Breast epithelium (tissue), 4 donors: ENCODE measurements around the gene IFIT1B. TPM values are rescaled to one million over a fixed set of nuclear protein-coding genes. Genes with fewer than 3 reads are reported as not detected.
A peak's percentile ranks its signal among the peaks of the same experiment; 100 is the strongest.
"Not testable (repeated sequence)": the region's sequence is repeated elsewhere in the genome, so short reads cannot be mapped to it uniquely, and the experiment has no call there.

Experiments
- DNase-seq, 2 donors: peaks; one replicate each; pipeline ENCODE4 v3.0.0-alpha.2; 2019; ENCODE audit warnings: low spot score in 2 of 2
- H3K27ac ChIP-seq, 2 donors: fragments of 200-600 bp; sonication (generic) in 1 of 2; one replicate each; pipeline ENCODE4 v1.5.1; 2016 to 2019; ENCODE audit warnings: mild to moderate bottlenecking in 1 of 2
- H3K27me3 ChIP-seq, 2 donors: fragments of 200-600 bp; sonication (generic) in 1 of 2; one replicate each; pipeline versions ENCODE4 v1.5.1 to v1.6.0; 2017 to 2019; ENCODE audit warnings: control low read depth in 1 of 2, mild to moderate bottlenecking in 1 of 2
- H3K36me3 ChIP-seq: fragments of 200-600 bp; one replicate; pipeline ENCODE4 v1.5.1; 2019
- H3K4me1 ChIP-seq, 2 donors: fragments of 200-600 bp; sonication (generic); one replicate each; pipeline ENCODE4 v1.5.1; 2016 to 2019; ENCODE audit warnings: control low read depth in 1 of 2
- H3K4me3 ChIP-seq, 3 donors: fragments of 200-600 bp; sonication (generic); 1 replicate in 2 of 3; 2 replicates in 1 of 3; pipeline ENCODE4 v1.5.1; 2016 to 2019; ENCODE audit warnings: mild to moderate bottlenecking in 3 of 3, moderate library complexity in 2 of 3
- H3K9me3 ChIP-seq, 2 donors: fragments of 200-600 bp; sonication (generic) in 1 of 2; one replicate each; pipeline ENCODE4 v1.5.1; 2016 to 2019; ENCODE audit warnings: control low read depth in 1 of 2
- CTCF ChIP-seq, 3 donors: fragments of 450-650 bp; IDR thresholded peaks; one replicate each; pipeline ENCODE4 v1.5.1; 2016 to 2017; ENCODE audit warnings: antibody characterized with exemption in 3 of 3, mild to moderate bottlenecking in 3 of 3, moderate library complexity in 3 of 3
- POLR2A ChIP-seq: fragments of 450-650 bp; IDR thresholded peaks from one replicate; pipeline ENCODE4 v1.6.1; 2016; ENCODE audit warnings: antibody characterized with exemption, mild to moderate bottlenecking, moderate library complexity
- POLR2AphosphoS5 ChIP-seq, 3 donors: sonication (generic); formaldehyde crosslinking; IDR thresholded peaks; one replicate each; pipeline ENCODE4 v1.6.1; 2017; ENCODE audit warnings: antibody characterized with exemption in 3 of 3
- intact Hi-C: fragments of 100-400 bp; cut with DNase I; formaldehyde crosslinking; loops from one replicate; pipeline ENCODE4 v1.15.1; 2023; ENCODE audit warnings: low total_unique reads
- total RNA-seq, 3 donors: library from RNA; depleted of rRNA; stranded (reverse); fragments of >200 nt; gene quantifications; one replicate each; pipeline ENCODE4 v1.1.0, GENCODE V29; 2016

IFIT1B gene
- total RNA-seq, 3 donors from 2014 or later, result not detected

- intact Hi-C loops, result no loop called here
- H3K4me1 ChIP-seq, result no peaks in the 10 kb centered on the region
- DNase-seq, result no peak
- no peaks in the 10 kb centered on the region for H3K27me3 ChIP-seq
- H3K9me3 ChIP-seq, result no peaks in the 10 kb centered on the region
- H3K27ac ChIP-seq, result no peak overlapping the region
- H3K4me3 ChIP-seq, result no peak overlapping the region
- H3K36me3 ChIP-seq, result no peaks in the 10 kb centered on the region
- TF ChIP-seq POLR2AphosphoS5 (IDR thresholded peaks at IDR 0.05) (no peak), POLR2A (no peak), CTCF (IDR thresholded peaks at IDR 0.05) (no peak)
Observed at GRCh38 chr10:89398003-89398749, 20.3 kb downstream of the IFIT1B start.

GRCh38 chr10:89399956-89400355 lies 22.1 kb downstream of the IFIT1B start:
- no peak for DNase-seq
- no peaks in the 10 kb centered on the region for H3K4me1 ChIP-seq
- no peak overlapping the region for H3K4me3 ChIP-seq
- no peaks in the 10 kb centered on the region for H3K9me3 ChIP-seq
- TF ChIP-seq POLR2AphosphoS5 (IDR thresholded peaks at IDR 0.05) (no peak), CTCF (IDR thresholded peaks at IDR 0.05) (no peak), POLR2A (no peak)
- no peak overlapping the region for H3K27ac ChIP-seq
- no peaks in the 10 kb centered on the region for H3K27me3 ChIP-seq
- no peaks in the 10 kb centered on the region for H3K36me3 ChIP-seq
- intact Hi-C loops, result no loop called here

GRCh38 chr10:89403043-89403442 lies 25.2 kb downstream of the IFIT1B start:
- H3K27me3 ChIP-seq, result no peaks in the 10 kb centered on the region
- no peak overlapping the region for H3K27ac ChIP-seq
- H3K9me3 ChIP-seq, result no peaks in the 10 kb centered on the region
- TF ChIP-seq POLR2AphosphoS5 (IDR thresholded peaks at IDR 0.05) (no peak), POLR2A (no peak), CTCF (IDR thresholded peaks at IDR 0.05) (no peak)
- no peaks in the 10 kb centered on the region for H3K36me3 ChIP-seq
- DNase-seq, result no peak
- no peak overlapping the region for H3K4me3 ChIP-seq
- no peaks in the 10 kb centered on the region for H3K4me1 ChIP-seq
- intact Hi-C loops, result no loop called here

GRCh38 chr10:89404104-89405047 lies 26.5 kb downstream of the IFIT1B start:
- intact Hi-C loops, result loop anchor here (5.0 kb wide), 1 partner anchor 357 kb away; no protein-coding TSS in a partner anchor
- Histone ChIP-seq H3K4me1 (no peaks in the 10 kb centered on the region), H3K27me3 (no peaks in the 10 kb centered on the region), H3K4me3 (no peak overlapping the region), H3K27ac (no peak overlapping the region), H3K9me3 (no peaks in the 10 kb centered on the region), H3K36me3 (no peaks in the 10 kb centered on the region)
- DNase-seq, result no peak
- TF ChIP-seq CTCF (IDR thresholded peaks at IDR 0.05) (no peak), POLR2AphosphoS5 (IDR thresholded peaks at IDR 0.05) (no peak), POLR2A (no peak)

GRCh38 chr10:89406178-89406577 lies 28.3 kb downstream of the IFIT1B start:
- H3K4me3 ChIP-seq, H3K27ac ChIP-seq, H3K36me3 ChIP-seq, H3K27me3 ChIP-seq, H3K9me3 ChIP-seq, DNase-seq, H3K4me1 ChIP-seq: not testable (repeated sequence)
- intact Hi-C loops, result loop anchor here (5.0 kb wide), 1 partner anchor 359 kb away; no protein-coding TSS in a partner anchor

- H3K36me3 ChIP-seq, H3K27ac ChIP-seq, DNase-seq, H3K4me3 ChIP-seq, H3K4me1 ChIP-seq, H3K9me3 ChIP-seq, H3K27me3 ChIP-seq: not testable (repeated sequence)
- intact Hi-C loops, result loop anchor here (5.0 kb wide), 1 partner anchor 360 kb away; no protein-coding TSS in a partner anchor
Observed at GRCh38 chr10:89407792-89408191, 29.9 kb downstream of the IFIT1B start.

GRCh38 chr10:89409282-89409681 lies 31.4 kb downstream of the IFIT1B start:
- intact Hi-C loops, result loop anchor here (5.0 kb wide), 1 partner anchor 362 kb away; no protein-coding TSS in a partner anchor
- not testable (repeated sequence) for H3K9me3 ChIP-seq, H3K27me3 ChIP-seq, H3K27ac ChIP-seq, H3K36me3 ChIP-seq, H3K4me3 ChIP-seq, DNase-seq, H3K4me1 ChIP-seq

GRCh38 chr10:89410551-89410950 lies 32.7 kb downstream of the IFIT1B start:
- H3K9me3 ChIP-seq, H3K36me3 ChIP-seq, H3K4me1 ChIP-seq, H3K27me3 ChIP-seq, DNase-seq, intact Hi-C loops, H3K4me3 ChIP-seq: not testable (repeated sequence)
- H3K27ac ChIP-seq, result peak overlapping the region in 1 of 2 donors; percentile 33
